ENCODE results near the gene OGFOD3.

- TF ChIP-seq POLR2A (IDR thresholded peaks at IDR 0.05; ENCODE audit: low read length) (no peak), GATA1 (IDR thresholded peaks at IDR 0.05; ENCODE audit: low read depth, low read length) (no peak)
Observed at GRCh38 chr17:82432017-82432416, 13.6 kb upstream of the OGFOD3 start.
